ENCODE results near the gene LYRM9. TPM values are rescaled to one million over a fixed set of nuclear protein-coding genes. Genes with fewer than 3 reads are reported as not detected.
A peak's percentile ranks its signal among the peaks of the same experiment; 100 is the strongest.

Gene LYRM9
- total RNA-seq, 1 donor from 2014 or later: 8.3 TPM

DNA sequence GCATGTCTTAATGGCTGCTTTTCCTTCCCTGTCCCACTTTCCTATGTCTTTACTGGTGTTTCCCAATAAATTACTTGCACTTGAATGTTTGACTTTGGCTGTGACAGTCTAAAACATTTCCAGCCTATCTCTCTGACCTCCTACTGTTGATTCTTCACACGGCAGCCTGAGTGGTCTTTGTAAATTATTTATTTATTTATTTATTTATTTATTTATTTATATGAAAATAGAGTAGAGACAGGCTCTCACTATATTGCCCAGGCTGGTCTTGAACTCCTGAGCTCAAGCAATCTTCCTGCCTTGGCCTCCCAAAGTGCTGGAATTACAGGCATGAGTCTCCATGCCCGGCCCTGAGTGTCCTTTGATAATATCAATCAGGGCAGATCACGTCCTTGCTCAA, 28.4 kb upstream of the LYRM9 start:
- Histone ChIP-seq H3K4me1 (peaks cover 9% of the 10 kb centered on the region), H3K9me3 (replicated peaks) (peaks cover 12% of the 10 kb centered on the region), H3K27ac (replicated peaks) (no peak overlapping the region), H3K36me3 (no peaks in the 10 kb centered on the region), H3K27me3 (ENCODE audit: low read depth) (no peaks in the 10 kb centered on the region), H3K4me3 (no peak overlapping the region)
- TF ChIP-seq, protein P1, sequence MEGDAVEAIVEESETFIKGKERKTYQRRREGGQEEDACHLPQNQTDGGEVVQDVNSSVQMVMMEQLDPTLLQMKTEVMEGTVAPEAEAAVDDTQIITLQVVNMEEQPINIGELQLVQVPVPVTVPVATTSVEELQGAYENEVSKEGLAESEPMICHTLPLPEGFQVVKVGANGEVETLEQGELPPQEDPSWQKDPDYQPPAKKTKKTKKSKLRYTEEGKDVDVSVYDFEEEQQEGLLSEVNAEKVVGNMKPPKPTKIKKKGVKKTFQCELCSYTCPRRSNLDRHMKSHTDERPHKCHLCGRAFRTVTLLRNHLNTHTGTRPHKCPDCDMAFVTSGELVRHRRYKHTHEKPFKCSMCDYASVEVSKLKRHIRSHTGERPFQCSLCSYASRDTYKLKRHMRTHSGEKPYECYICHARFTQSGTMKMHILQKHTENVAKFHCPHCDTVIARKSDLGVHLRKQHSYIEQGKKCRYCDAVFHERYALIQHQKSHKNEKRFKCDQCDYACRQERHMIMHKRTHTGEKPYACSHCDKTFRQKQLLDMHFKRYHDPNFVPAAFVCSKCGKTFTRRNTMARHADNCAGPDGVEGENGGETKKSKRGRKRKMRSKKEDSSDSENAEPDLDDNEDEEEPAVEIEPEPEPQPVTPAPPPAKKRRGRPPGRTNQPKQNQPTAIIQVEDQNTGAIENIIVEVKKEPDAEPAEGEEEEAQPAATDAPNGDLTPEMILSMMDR (IDR thresholded peaks at IDR 0.05; ENCODE audit: borderline replicate concordance): no peak
- DNase-seq: no peak
- intact Hi-C loops (cut with micrococcal nuclease): no loop called here

DNA sequence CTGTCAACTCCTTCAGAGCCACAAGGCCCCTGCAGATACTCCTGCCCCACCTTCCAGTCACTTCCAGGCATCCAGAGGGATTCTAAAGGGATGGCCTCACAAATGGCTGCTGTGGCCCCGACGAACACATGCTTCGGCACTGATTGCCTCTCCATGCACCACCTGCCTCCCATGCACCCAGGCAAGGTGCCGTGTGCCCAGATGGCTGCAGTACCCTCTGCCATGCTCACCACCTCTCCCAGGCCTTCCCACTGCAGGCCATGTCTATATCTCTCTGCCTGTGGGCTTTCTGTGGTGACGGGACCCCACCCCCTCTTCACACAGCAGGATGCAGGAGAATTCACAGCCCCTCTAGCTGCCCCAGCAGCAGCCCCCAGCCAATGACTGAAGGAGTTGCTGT, 27.9 kb upstream of the LYRM9 start:
- intact Hi-C loops (cut with micrococcal nuclease): no loop called here
- no peak for DNase-seq
- H3K36me3 ChIP-seq: no peaks in the 10 kb centered on the region
- TF ChIP-seq, protein P1 (IDR thresholded peaks at IDR 0.05; ENCODE audit: borderline replicate concordance): no peak
- H3K9me3 ChIP-seq (replicated peaks): peaks cover 10% of the 10 kb centered on the region
- H3K27me3 ChIP-seq (ENCODE audit: low read depth): no peaks in the 10 kb centered on the region
- H3K4me3 ChIP-seq: no peak overlapping the region
- peaks cover 9% of the 10 kb centered on the region for H3K4me1 ChIP-seq
- peak overlapping the region; percentile 67 for H3K27ac ChIP-seq (replicated peaks)

DNA sequence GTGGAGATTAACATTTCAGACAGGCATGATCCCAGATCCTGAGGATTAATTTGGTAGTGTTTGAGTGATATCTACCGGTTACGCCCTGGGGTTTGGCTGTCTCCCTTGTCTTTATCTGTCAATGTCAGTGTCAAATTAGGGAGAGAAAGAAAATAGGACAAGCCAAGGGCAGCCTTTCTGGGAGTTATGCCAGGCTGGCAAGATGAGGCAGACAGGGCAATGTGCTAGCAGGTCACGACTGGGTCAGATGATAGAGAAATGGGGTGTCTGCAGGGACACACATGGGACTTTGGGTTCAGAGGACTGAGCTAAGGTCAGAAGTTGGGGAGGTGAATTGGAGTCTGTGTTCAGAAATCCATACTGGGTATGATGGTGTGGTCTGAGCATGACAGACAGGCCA, 27.4 kb upstream of the LYRM9 start:
- no peaks in the 10 kb centered on the region for H3K27me3 ChIP-seq (ENCODE audit: low read depth)
- H3K4me3 ChIP-seq: no peak overlapping the region
- H3K4me1 ChIP-seq: peaks cover 9% of the 10 kb centered on the region
- DNase-seq: peak; percentile 45
- H3K9me3 ChIP-seq (replicated peaks): peaks cover 5% of the 10 kb centered on the region
- no peaks in the 10 kb centered on the region for H3K36me3 ChIP-seq
- TF ChIP-seq, protein P1 (IDR thresholded peaks at IDR 0.05; ENCODE audit: borderline replicate concordance): no peak
- intact Hi-C loops (cut with micrococcal nuclease): no loop called here
- peak overlapping the region; percentile 67 for H3K27ac ChIP-seq (replicated peaks)

DNA sequence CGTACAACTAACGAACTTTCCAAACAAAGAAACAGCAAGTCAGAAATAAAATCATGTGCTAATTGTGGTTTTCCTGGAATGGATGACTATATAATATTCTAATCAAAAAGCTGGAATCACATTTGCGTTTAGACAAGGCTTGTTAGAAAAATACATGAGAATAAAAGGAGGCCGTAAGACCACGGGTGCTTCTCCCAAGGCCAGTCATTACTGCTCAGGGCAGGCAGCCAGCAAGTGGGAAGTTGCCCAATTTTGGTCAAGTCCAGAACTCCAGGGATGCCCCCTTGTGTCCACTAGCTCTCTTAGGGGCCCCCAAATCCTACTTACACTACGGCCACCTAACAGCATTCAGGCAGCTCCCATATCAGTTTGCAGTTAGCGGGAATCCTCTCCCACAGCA, 25.9 kb upstream of the LYRM9 start:
- peaks cover 9% of the 10 kb centered on the region for H3K4me1 ChIP-seq
- H3K27ac ChIP-seq (replicated peaks): no peak overlapping the region
- intact Hi-C loops (cut with micrococcal nuclease): no loop called here
- no peaks in the 10 kb centered on the region for H3K36me3 ChIP-seq
- H3K4me3 ChIP-seq: no peak overlapping the region
- no peaks in the 10 kb centered on the region for H3K27me3 ChIP-seq (ENCODE audit: low read depth)
- TF ChIP-seq, protein P1 (IDR thresholded peaks at IDR 0.05; ENCODE audit: borderline replicate concordance): no peak
- H3K9me3 ChIP-seq (replicated peaks): no peaks in the 10 kb centered on the region
- no peak for DNase-seq

DNA sequence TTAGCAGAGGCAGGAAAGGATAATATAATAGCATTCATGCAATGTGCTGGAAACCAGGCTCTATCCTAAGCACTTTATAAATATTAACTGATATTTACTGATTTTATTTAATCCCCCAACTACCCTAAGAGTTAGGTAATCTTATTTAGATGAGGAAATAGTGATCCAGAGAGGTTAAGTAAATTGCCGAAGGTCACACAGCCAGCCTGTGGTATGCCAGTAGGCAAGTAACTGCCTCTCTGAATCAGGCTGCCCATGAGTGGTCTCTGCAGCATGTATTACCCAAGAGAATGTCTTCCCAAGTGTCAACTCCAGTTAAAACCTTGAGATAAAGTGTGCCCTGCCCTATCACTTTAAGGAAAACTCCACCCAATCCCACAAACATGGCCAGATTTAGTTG, 25.3 kb upstream of the LYRM9 start:
- no peak for DNase-seq
- Histone ChIP-seq H3K4me3 (no peak overlapping the region), H3K4me1 (peaks cover 9% of the 10 kb centered on the region), H3K36me3 (no peaks in the 10 kb centered on the region), H3K27me3 (ENCODE audit: low read depth) (no peaks in the 10 kb centered on the region), H3K9me3 (replicated peaks) (no peaks in the 10 kb centered on the region), H3K27ac (replicated peaks) (no peak overlapping the region)
- intact Hi-C loops (cut with micrococcal nuclease): no loop called here
- TF ChIP-seq, protein P1 (IDR thresholded peaks at IDR 0.05; ENCODE audit: borderline replicate concordance): no peak

DNA sequence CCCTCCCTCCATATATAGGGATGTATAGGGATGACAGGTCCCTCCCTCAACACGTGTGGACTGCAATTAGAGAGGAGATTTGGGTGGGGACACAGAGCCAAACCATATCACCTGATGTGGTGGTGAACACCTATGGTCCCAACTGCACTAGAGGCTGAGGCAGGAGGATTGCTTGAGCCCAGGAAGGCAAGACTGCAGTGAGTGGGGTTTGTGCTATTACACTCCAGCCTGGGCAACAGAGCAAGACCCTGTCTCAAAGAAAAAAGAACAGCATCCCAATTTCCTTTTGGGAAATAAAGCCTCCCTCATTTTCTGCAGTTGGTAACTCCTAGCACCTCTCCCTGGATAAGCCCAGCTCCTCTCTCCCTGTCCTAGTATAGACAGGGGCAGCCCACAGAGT, 23.8 kb upstream of the LYRM9 start:
- Histone ChIP-seq H3K27me3 (ENCODE audit: low read depth) (no peaks in the 10 kb centered on the region), H3K4me3 (no peak overlapping the region), H3K27ac (replicated peaks) (no peak overlapping the region), H3K9me3 (replicated peaks) (no peaks in the 10 kb centered on the region), H3K36me3 (no peaks in the 10 kb centered on the region), H3K4me1 (peaks cover 9% of the 10 kb centered on the region)
- TF ChIP-seq, protein P1 (IDR thresholded peaks at IDR 0.05; ENCODE audit: borderline replicate concordance): no peak
- DNase-seq: no peak
- intact Hi-C loops (cut with micrococcal nuclease): no loop called here

Measured in left ventricle myocardium inferior (tissue), 1 donor.